ENCODE measurements around the gene ZNF835. TPM values are rescaled to one million over a fixed set of nuclear protein-coding genes. Genes with fewer than 3 reads are reported as not detected.

ZNF835 gene
- under 0.01 and 0.36 TPM in 2 replicates for total RNA-seq

GRCh38 chr19:56671613-56671994, at the start of gene ZNF835:
Gene ZNF835 (minus strand): TSS chr19:56671757. CDS start chr19:56665198, 6,559 bp downstream.

GRCh38 chr19:56642711-56643459, 28.7 kb downstream of the ZNF835 start, which contains the start of gene SMIM17:
Gene SMIM17 (plus strand): TSS chr19:56643159. CDS start chr19:56645668, 2,509 bp downstream.

Other genes starting within 250 kb of the ZNF835 start
- gene ZNF667, start 194.4 kb downstream of the ZNF835 start, total RNA-seq: 2.7 and 11.0 TPM in 2 replicates
- 1.7 and 9.4 TPM in 2 replicates for gene ZNF471, start 163.9 kb downstream of the ZNF835 start, total RNA-seq
- gene ZFP28, start 132.8 kb downstream of the ZNF835 start, total RNA-seq: 8.2 and 11.9 TPM in 2 replicates
- gene ZNF470, start 104.3 kb downstream of the ZNF835 start, total RNA-seq: 3.4 and 10.5 TPM in 2 replicates
- 4.4 and 13.0 TPM in 2 replicates for gene ZNF71, start 76.5 kb downstream of the ZNF835 start, total RNA-seq
- gene SMIM17, start 28.6 kb downstream of the ZNF835 start, total RNA-seq: 0.21 and 0.34 TPM in 2 replicates
- gene PEG3, start 169.0 kb upstream of the ZNF835 start, total RNA-seq: 0.28 and 0.34 TPM in 2 replicates
- not detected in 2 replicates for gene ZIM2, start 169.0 kb upstream of the ZNF835 start, total RNA-seq